Muscle of leg (tissue), 11 donors: ENCODE results near the gene CDC25C. TPM values are rescaled to one million over a fixed set of nuclear protein-coding genes. Genes with fewer than 3 reads are reported as not detected.

Experiments
- DNase-seq: peaks from one replicate; pipeline ENCODE4 v3.0.0; 2013
- H3K27ac ChIP-seq: one replicate; pipeline ENCODE4 v1.5.1; 2013; ENCODE audit warnings: mild to moderate bottlenecking, low read length, control low read depth
- H3K27me3 ChIP-seq: one replicate; pipeline ENCODE4 v1.6.1; 2013; ENCODE audit warnings: low read length; ENCODE audit not compliant: control insufficient read depth, insufficient read depth
- H3K36me3 ChIP-seq: one replicate; pipeline ENCODE4 v1.6.1; 2013; ENCODE audit warnings: low read length; ENCODE audit not compliant: control insufficient read depth, insufficient read depth
- H3K4me1 ChIP-seq: one replicate; pipeline ENCODE4 v1.6.1; 2013; ENCODE audit warnings: low read length; ENCODE audit not compliant: control insufficient read depth, insufficient read depth
- H3K4me3 ChIP-seq: one replicate; pipeline ENCODE4 v1.5.1; 2013; ENCODE audit warnings: low read length, control low read depth
- H3K9me3 ChIP-seq: replicated peaks from 2 replicates; pipeline ENCODE4 v1.6.1; 2013; ENCODE audit warnings: low read depth, low read length; ENCODE audit not compliant: control insufficient read depth
- WGBS: methylation state at CpG from one replicate; pipeline ENCODE4 v1.1.5; 2013; ENCODE audit warnings: missing lambda C conversion rate; ENCODE audit not compliant: insufficient coverage; 5-methylcytosine and 5-hydroxymethylcytosine counted together
- polyA plus RNA-seq, 8 donors: library from polyadenylated mRNA; unstranded; fragments of 120-200 nt; gene quantifications; one replicate each; pipeline versions ENCODE4 v1.2.1 to v1.2.3, GENCODE V29; 2013; ENCODE audit warnings: inconsistent platforms in 1 of 8, low replicate concordance in 1 of 8; ENCODE audit not compliant: insufficient read length in 8 of 8, insufficient read depth in 1 of 8
- total RNA-seq: library from RNA; stranded (reverse); fragments of 120-200 nt; gene quantifications from one replicate; pipeline ENCODE4 v1.2.4, GENCODE V29; 2013

CDC25C gene
- total and polyA plus RNA-seq, 9 donors: 3.0 to 5.3 (median 4.0) TPM

- no CpG with 5 or more reads among the region's 1 CpG for WGBS
- peak overlapping the region; percentile 31 for H3K27ac ChIP-seq
- peaks cover 39% of the 10 kb centered on the region for H3K36me3 ChIP-seq
- no peaks in the 10 kb centered on the region for H3K27me3 ChIP-seq
- H3K4me3 ChIP-seq: no peak overlapping the region
- H3K4me1 ChIP-seq: peaks cover 14% of the 10 kb centered on the region
- peak; percentile 41 for DNase-seq
- peaks cover 4% of the 10 kb centered on the region for H3K9me3 ChIP-seq
Observed at GRCh38 chr5:138349852-138350562, 18.4 kb upstream of the CDC25C start.

- H3K36me3 ChIP-seq: peaks cover 54% of the 10 kb centered on the region
- DNase-seq: no peak
- H3K4me1 ChIP-seq: peaks cover 7% of the 10 kb centered on the region
- no peaks in the 10 kb centered on the region for H3K27me3 ChIP-seq
- 91% methylated on average over 13 of the region's 14 CpGs for WGBS
- no peak overlapping the region for H3K4me3 ChIP-seq
- no peaks in the 10 kb centered on the region for H3K9me3 ChIP-seq
- no peak overlapping the region for H3K27ac ChIP-seq
Observed at GRCh38 chr5:138346889-138347288, 15.3 kb upstream of the CDC25C start.

DNA sequence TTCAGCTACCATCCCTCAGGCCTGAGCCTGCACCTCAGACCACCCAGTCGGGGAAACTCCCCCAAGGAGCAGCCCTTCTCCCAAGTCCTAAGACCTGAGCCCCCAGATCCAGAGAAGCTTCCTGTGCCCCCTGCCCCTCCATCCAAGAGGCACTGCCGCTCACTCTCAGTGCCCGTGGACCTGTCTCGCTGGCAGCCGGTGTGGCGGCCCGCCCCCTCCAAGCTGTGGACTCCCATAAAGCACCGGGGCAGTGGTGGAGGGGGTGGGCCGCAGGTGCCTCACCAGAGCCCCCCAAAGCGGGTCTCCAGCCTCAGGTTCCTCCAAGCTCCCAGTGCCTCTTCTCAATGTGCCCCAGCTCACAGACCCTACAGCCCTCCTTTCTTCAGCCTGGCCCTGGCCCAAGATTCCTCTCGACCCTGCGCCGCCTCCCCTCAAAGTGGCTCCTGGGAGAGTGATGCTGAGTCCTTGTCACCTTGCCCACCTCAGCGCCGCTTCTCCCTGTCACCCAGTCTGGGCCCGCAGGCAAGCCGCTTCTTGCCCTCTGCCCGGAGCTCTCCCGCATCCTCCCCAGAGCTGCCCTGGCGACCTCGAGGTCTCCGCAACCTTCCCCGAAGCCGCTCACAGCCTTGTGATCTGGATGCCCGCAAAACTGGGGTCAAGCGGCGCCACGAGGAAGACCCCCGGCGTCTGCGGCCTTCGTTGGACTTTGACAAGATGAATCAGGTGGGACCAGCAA, 13.5 kb upstream of the CDC25C start:
- 92% methylated on average over 26 of the region's 32 CpGs for WGBS
- H3K27me3 ChIP-seq: no peaks in the 10 kb centered on the region
- H3K9me3 ChIP-seq: no peaks in the 10 kb centered on the region
- H3K4me3 ChIP-seq: no peak overlapping the region
- peaks cover 15% of the 10 kb centered on the region for H3K4me1 ChIP-seq
- H3K36me3 ChIP-seq: peaks cover 67% of the 10 kb centered on the region
- H3K27ac ChIP-seq: no peak overlapping the region
- DNase-seq: no peak

- Histone ChIP-seq H3K36me3 (peaks cover 28% of the 10 kb centered on the region), H3K27me3 (no peaks in the 10 kb centered on the region), H3K4me3 (no peak overlapping the region), H3K27ac (no peak overlapping the region), H3K4me1 (peaks cover 24% of the 10 kb centered on the region), H3K9me3 (no peaks in the 10 kb centered on the region)
- WGBS: no CpG with 5 or more reads among the region's 3 CpGs
- DNase-seq: no peak
Observed at GRCh38 chr5:138340008-138340407, 8.4 kb upstream of the CDC25C start.

- Histone ChIP-seq H3K4me1 (peaks cover 24% of the 10 kb centered on the region), H3K4me3 (peak overlapping the region; percentile 50), H3K36me3 (peaks cover 23% of the 10 kb centered on the region), H3K27me3 (no peaks in the 10 kb centered on the region), H3K9me3 (no peaks in the 10 kb centered on the region), H3K27ac (peak overlapping the region; percentile 97)
- no CpG with 5 or more reads among the region's 2 CpGs for WGBS
- no peak for DNase-seq
Observed at GRCh38 chr5:138339464-138339863, 7.9 kb upstream of the CDC25C start.

DNA sequence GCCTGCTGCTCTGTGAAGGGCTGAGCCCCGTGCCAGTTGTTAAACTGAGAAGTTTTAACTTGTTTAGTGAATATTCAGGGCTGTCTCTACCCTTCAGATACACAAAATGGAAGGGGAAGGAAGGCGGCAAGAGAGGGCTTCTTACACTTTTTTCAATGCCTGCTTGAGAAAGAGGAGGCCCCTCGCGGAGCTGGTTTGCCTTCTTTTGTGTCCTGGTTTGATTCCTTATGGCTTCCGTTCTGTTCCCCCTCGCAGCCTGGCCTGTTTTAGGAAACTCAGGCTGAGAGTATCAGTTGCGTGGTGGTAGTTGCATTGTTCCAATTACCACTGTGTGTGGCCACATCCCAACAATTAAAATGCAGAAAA, 7.5 kb upstream of the CDC25C start:
- no peaks in the 10 kb centered on the region for H3K27me3 ChIP-seq
- H3K4me1 ChIP-seq: peaks cover 24% of the 10 kb centered on the region
- H3K27ac ChIP-seq: peak overlapping the region; percentile 97
- no peaks in the 10 kb centered on the region for H3K9me3 ChIP-seq
- H3K4me3 ChIP-seq: peak overlapping the region; percentile 50
- peak; percentile 53 for DNase-seq
- peaks cover 21% of the 10 kb centered on the region for H3K36me3 ChIP-seq
- WGBS: no CpG with 5 or more reads among the region's 7 CpGs

- Histone ChIP-seq H3K4me1 (peaks cover 24% of the 10 kb centered on the region), H3K4me3 (peak overlapping the region; percentile 50), H3K27me3 (no peaks in the 10 kb centered on the region), H3K9me3 (no peaks in the 10 kb centered on the region), H3K27ac (peak overlapping the region; percentile 97), H3K36me3 (peaks cover 15% of the 10 kb centered on the region)
- no peak for DNase-seq
- WGBS: no CpG with 5 or more reads among the region's 22 CpGs
Observed at GRCh38 chr5:138338411-138339090, 6.9 kb upstream of the CDC25C start.

- Histone ChIP-seq H3K36me3 (peaks cover 14% of the 10 kb centered on the region), H3K4me3 (peak within 1 kb of the TSS; percentile 50), H3K27ac (peak within 1 kb of the TSS; percentile 97), H3K4me1 (peaks cover 24% of the 10 kb centered on the region), H3K27me3 (no peaks in the 10 kb centered on the region), H3K9me3 (no peaks in the 10 kb centered on the region)
- DNase-seq: peak; percentile 97
- WGBS: 1% methylated on average over 28 of the region's 56 CpGs
Observed at GRCh38 chr5:138337685-138338410, 6.2 kb upstream of the CDC25C start, which contains the start of gene FAM53C. Gene FAM53C (plus strand): TSS chr5:138338266. CDS start chr5:138341336, 3,070 bp downstream.

DNA sequence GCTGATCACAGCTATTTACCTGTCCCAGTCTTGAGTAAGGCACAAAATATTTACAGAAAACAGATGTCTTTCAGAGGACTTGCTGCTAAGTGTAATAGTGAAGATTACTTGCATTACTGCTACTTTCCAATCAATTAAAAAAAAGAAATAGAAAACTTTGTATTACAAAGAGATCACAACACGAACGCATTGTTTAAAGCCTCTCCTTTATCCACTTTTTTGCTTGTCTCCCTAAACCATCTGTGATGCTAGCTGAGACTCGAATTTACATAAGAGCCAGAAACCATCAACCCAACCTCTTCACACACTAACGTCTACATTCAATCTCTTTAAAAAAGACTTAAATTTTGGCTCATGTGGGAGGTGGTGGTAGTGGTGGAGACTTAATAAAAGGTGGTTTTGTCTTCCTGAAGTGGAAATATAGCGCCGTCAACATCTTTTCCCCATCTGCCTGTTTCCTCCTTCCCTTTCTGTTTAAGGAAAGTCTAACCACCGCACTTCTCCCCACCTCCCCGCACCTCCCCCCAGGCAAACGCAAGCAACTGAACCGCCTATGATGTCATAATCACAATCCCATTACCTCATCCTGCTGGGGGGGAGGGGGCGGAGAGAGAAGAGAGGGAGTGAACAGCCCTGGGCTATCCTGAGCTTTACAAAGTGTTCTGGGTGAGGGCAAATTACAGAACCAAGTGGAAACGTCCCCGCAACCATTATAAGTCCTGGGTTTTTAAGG, 5.5 kb upstream of the CDC25C start:
- no peaks in the 10 kb centered on the region for H3K27me3 ChIP-seq
- H3K4me1 ChIP-seq: peaks cover 24% of the 10 kb centered on the region
- 0% methylated on average over 2 of the region's 13 CpGs for WGBS
- H3K9me3 ChIP-seq: no peaks in the 10 kb centered on the region
- peak overlapping the region; percentile 50 for H3K4me3 ChIP-seq
- peak; percentile 93 for DNase-seq
- H3K36me3 ChIP-seq: peaks cover 14% of the 10 kb centered on the region
- peak overlapping the region; percentile 97 for H3K27ac ChIP-seq
